GM21786 (cell line): ENCODE results near the gene IFITM1.
"Not testable (repeated sequence)": the region's sequence is repeated elsewhere in the genome, so short reads cannot be mapped to it uniquely, and the experiment has no call there.

ENCODE experiments used
- ATAC-seq: cut with Tn5 transposase; IDR thresholded peaks from one replicate; pipeline ENCODE4 v1.9.1; 2021; ENCODE audit not compliant: unreplicated experiment

The IFITM1 gene

GRCh38 chr11:282630-283360 lies 31.0 kb upstream of the IFITM1 start:
- ATAC-seq: no peak

DNA sequence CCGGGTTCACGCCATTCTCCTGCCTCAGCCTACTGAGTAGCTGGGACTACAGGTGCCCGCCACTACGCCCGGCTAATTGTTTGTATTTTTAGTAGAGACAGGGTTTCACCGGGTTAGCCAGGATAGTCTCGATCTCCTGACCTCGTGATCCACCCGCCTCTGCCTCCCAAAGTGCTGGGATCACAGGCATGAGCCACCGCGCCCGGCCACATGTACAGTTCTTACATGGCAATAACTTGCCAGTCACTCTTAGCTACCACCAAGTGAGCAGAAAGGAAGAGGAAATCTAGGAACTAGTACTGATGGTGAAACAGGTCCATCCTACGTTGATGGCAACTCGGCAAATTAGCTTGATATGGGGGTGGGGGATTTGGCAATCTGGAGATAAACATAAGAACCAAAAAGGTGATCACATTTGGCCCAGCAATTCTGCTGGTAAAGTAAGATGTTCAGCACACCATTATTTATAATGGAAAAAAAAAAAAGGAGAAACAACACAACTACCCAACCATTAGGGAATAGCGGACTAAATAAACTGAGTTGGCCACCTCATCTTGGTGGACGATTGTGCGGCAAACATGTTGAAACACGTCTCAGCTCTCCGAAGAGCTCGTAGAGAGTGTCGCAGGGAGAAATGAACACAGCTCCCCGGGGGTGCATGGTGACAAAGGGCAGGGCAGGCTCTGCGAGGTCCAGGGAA lies 30.3 kb upstream of the IFITM1 start:
- no peak for ATAC-seq

GRCh38 chr11:284105-285020 lies 29.5 kb upstream of the IFITM1 start:
- ATAC-seq: no peak

GRCh38 chr11:285021-285893 lies 28.6 kb upstream of the IFITM1 start:
- ATAC-seq: no peak

DNA sequence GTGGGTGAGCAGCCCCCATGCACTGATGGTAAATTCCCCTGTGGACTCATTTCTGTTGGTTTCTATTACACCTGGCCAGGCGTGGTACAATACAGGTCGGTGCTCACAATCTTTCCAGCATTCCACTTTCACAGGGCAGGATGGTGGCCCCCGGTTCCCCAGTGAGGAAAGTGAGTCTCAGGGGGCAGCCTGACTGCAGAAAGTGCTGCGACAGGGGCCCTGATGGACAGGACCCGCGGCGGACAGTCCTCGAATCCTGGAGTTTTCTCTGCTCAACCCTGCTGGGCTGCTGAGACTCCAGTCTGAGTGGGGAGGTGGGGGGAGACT lies 28.0 kb upstream of the IFITM1 start:
- ATAC-seq: no peak

- ATAC-seq: not testable (repeated sequence)
Observed at GRCh38 chr11:286977-287820, 26.6 kb upstream of the IFITM1 start.

DNA sequence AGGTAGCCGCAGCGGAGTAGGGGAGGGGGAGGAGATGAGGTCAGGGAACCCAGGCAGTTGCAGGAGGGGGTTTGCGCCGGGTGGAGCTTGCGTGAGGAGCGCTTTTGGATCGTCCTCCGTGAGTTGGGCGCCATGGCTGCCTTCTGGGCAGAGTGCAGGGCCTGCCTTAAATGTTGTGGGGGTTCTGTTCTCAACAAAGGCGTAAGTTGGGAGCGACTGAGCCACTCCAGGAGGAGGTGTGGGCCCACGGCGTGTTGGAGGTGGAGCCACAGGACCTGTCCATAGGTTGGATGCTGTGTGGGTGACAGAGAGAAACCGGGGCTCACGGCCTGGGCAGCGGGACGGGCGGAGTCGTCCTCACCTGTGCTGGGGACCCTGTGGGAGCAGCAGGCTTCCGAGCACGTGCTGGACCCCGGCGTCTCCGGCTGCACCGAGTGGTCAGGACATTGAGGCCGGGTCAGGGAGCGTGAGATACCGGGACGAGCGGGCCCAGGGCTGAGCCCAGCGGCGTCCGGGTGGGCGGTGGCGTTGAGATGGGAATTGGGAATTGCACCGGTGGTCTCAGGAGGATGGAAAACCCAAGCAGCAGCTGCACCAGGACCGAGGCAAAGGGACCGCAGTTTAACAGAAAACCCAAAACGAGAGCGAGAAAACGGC lies 25.9 kb upstream of the IFITM1 start:
- no peak for ATAC-seq

- ATAC-seq: no peak
Observed at GRCh38 chr11:288478-289397, 25.1 kb upstream of the IFITM1 start, which contains the start of gene PGGHG. PGGHG (plus strand) TSS chr11:289126; CDS start chr11:289817, 691 bp downstream.

- ATAC-seq: no peak
Observed at GRCh38 chr11:289398-289711, 24.5 kb upstream of the IFITM1 start.

- ATAC-seq: no peak
Observed at GRCh38 chr11:289712-290620, 23.9 kb upstream of the IFITM1 start.

GRCh38 chr11:290621-291231 lies 23.1 kb upstream of the IFITM1 start:
- no peak for ATAC-seq

DNA sequence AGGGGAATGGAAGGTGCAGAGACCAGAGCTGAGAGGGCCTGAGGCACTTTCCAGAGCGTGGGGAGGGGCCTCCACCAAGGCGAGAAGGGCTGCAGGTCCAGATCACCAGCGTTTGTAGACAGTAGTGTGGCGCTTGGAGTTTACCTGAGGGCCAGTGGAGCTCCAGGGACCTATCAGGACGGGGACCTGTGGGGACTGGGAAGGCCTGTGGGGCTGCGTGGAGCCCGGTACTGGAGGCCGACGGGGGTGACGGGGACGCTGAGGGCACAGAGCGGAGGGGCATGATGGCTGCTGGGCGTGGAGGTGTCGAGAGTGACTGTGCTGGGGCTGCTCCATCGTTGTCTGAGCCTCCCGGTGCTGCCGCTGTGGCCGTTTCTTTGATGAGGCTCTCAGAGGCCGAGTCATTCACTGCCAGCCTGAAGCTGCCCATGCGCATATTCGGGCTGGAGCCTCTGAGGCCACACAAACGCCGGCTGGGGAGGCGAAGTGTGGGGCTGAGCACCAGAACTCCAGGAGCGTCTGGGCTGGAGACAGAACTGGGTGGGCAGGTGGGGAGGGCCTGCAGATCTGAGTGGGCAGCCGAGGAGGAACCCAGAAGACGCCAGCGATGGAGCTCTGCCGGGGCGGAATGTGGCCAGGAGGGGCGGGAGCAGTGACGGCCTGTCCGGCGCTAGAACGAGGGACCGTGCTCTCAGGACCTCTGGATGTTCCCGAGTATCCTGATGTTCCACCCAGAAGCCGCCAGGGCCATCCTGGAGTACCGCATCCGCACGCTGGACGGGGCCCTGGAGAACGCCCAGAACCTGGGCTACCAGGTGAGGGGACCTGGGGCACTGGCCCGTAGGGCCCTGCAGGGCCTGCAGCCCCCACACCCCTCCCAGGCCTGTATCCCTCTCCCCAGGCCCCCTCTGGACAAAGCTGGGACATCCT lies 22.3 kb upstream of the IFITM1 start:
- ATAC-seq: no peak

DNA sequence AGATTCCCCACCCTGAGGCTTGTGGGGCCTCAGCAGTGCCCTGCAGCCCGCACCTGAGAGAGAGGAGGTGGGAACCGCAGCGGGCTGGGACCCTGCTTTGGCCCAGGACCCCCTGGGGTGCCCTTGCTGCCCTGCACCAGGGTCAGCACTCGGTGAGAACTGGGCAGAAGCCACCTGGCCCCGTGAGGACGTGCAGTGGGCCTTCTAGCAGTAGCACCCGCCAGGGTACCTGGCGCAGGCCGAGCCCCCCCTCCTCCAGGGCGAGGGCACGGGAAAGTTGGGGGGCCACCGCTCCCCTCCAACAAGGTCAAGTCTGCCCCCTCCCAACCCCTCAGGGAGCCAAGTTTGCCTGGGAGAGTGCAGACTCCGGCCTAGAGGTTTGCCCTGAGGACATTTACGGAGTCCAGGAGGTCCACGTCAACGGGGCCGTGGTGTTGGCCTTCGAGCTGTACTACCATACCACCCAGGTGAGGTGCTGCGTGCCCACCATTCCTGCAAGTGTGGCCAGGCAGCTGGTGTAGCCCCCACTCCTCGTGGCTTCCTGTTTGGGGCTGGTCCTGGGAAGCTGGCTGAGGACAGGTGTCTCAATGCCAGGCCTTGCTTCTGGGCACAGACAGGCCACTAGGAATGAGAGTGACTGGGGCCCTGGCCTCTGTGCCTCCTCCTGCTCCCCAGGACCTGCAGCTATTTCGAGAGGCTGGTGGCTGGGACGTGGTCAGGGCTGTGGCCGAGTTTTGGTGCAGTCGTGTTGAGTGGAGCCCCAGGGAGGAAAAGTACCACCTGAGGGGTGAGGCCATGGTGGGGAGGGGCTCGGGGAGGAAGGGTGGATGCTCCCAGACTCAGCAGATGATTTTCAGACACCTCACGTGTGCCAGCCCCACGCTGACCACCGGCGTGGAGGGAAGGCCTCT lies 21.4 kb upstream of the IFITM1 start:
- no peak for ATAC-seq

- no peak for ATAC-seq
Observed at GRCh38 chr11:293271-293851, 20.5 kb upstream of the IFITM1 start.
